Stimulated activated naive CD8-positive, alpha-beta T cell treated with anti-CD3 and anti-CD28 coated beads, Interleukin-15, Interleukin-2, amounts not matched to agents 100 U/mL and 50 U/mL, for 24 hours (primary cell): ENCODE measurements around the gene TNFAIP2.

Experiments
- ATAC-seq: fragments of 150-1000 bp; cut with Tn5 transposase; one replicate; pipeline ENCODE4 v1.10.0; 2021
- DNase-seq: peaks from one replicate; pipeline ENCODE4 v3.0.0; 2021

The TNFAIP2 gene

DNA sequence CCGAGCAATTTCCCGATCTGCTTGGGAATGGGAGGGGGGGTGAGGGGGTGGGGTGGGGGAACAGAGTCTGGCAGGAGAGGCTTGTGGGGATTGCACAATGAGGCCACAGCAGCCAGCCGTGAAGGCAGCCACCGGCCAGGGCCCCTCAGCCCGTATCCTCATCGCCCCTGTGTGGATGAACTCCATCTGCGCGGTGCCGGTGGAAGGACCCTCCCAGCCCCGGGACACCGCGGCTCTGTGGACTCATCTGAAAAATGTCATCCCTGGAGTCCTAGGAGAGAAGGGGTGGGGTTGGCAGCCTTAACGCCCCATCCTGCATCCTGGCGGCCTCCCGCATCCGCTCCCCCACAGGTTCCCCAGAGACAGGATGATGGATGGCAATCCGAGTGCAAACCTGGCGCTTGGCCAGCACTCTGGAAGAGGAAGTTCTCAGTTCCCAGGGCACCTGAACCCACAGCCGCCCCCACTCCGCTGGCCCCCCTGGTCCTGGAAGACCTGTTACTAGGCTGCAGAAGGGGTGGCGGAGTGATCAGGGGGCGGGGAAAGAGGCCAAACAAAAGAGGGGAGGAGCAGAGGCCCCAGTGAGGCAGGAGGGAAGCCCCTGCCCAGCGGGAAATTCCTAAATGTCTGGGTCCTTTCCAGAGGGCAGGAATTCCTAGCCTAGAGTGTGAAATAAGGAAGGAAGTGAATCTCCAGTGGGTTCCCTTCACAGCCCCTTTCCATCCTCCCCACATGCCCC lies 1.2 kb upstream of the TNFAIP2 start:
- DNase-seq = peak; percentile 21
- ATAC-seq = no peak

DNA sequence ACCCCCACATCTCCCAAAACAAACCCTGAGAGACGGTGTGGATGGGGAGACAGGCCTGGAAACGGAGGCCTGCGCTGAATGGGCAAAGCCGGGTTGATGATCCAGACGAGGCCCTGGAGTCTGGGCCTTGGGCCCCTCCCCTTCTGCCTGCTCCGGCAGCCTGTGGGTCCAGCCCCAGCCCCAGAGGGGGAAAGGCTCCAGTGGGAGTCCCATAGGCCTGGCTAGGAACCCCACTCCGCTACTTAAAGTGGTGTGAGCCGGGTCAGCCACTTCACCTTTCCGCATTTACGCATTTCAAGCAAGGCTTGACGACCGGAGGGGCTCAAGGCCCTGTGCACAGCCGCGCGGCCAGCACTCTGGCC lies 695 bp upstream of the TNFAIP2 start:
- DNase-seq = no peak
- no peak for ATAC-seq

DNA sequence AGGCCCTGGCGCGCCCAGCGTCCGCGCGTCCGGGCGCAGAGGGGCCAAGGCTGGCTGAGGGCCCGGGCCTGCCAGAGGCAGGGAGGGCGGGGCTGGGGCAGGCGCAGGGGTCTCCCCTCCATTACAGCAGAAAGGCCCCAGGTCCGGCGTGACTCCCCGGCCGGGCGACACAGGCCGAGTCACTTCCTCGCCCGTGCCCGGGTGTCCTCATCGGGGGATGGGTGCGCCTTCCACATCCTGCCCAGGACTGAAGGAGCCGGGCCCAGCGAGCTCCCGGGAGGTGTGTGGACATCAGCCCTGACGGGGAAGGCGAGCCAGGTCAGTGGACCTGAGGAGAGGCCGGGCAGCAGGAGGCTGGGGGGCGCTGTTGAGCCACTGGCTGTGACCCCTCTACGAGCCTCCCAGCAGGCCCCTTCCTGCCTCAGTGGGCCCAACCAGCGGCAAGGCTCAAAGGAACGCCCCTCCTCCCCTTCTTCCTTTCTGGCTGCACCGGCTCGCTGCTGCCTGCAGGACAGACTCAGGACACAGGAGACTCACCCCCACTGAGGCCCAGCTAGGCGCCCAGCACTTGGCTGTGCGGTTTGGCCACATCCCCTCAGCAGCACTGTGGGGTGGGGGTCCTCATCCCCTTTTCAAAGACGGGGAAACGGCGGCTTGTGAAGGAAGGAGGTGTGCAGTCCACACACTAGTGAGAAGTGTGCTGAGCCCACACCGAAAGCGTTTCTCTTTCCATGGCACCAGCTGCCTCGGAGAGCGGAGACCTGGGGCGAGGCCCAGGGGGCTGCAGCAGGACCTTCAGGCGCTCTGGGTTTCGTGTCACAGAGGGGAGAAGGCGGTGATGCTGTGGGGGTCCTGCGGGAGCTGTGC lies 606 bp downstream of the TNFAIP2 start:
- peak; percentile 18 for DNase-seq
- ATAC-seq = no peak

DNA sequence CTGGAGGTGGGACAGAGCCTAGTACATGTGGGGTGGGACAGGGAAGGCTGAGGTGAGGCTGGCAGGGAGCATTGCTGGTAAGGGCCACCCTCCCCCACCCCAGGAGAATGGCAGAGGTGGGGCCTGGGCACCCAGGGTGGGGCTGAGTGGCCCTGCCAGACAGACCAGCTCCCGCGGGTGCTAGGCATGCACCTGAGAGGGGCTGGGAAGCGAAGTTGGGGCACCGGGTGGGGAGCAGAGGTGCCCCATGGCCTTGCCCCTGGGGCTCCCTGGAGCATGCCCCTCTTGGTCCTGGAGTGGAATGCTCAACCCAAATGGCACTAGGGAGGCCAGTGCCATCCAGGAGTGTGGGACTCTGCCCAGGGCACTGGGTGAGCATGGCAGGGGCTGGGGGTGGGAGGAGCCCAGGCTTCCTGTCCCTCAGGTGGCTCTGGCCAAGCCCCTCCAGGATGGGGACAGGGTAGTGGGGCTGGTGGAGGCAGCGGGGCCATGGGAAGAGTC lies 1.3 kb downstream of the TNFAIP2 start:
- no peak for DNase-seq
- no peak for ATAC-seq

DNA sequence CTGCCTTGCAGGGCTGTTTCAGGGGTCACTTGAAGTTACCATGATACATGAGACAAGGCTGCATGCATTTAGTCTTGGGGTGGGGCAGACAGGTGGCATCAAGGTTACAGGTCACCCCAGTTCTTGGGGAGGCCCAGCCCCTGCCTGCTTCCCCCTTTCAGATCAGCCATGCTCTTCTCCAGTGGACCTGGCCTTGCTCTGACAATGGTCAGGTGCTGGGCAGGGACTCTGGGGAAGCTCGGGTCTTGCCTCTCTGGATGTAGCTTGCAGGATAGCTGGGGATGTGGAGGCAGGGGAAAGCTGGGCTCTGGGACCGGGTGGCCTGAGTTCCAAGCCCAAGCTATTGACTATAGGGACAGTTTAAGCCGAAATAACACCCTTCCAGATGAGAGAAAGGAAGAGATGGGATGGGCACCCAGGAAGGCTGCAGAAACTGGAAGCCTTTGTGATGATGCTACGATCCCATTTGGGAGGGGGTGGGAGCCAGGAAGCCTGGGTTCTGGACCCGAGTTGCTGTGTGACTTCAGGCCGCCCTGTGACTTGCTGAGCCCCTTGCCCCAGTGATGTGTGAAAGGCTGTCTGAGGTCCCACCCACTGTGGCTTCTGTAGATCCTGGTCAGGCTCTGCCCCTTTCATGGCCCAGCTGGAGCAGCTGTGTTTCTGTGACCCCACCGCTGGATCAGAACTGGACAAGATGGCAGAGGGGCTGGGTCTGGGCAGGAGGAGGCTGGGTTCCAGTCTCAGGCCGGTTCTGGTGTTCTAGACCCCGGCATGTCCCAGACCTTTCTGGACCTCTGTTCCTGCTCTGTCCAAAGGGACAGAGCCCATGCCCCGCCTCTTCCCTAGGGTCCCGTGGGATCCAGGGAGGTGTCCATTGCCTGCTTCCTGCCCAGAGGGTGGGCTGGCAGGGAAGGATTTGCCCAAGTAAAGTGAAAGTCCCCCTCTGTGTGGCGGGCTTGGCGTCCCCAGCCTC lies 2.1 kb downstream of the TNFAIP2 start:
- no peak for DNase-seq
- ATAC-seq = no peak

DNA sequence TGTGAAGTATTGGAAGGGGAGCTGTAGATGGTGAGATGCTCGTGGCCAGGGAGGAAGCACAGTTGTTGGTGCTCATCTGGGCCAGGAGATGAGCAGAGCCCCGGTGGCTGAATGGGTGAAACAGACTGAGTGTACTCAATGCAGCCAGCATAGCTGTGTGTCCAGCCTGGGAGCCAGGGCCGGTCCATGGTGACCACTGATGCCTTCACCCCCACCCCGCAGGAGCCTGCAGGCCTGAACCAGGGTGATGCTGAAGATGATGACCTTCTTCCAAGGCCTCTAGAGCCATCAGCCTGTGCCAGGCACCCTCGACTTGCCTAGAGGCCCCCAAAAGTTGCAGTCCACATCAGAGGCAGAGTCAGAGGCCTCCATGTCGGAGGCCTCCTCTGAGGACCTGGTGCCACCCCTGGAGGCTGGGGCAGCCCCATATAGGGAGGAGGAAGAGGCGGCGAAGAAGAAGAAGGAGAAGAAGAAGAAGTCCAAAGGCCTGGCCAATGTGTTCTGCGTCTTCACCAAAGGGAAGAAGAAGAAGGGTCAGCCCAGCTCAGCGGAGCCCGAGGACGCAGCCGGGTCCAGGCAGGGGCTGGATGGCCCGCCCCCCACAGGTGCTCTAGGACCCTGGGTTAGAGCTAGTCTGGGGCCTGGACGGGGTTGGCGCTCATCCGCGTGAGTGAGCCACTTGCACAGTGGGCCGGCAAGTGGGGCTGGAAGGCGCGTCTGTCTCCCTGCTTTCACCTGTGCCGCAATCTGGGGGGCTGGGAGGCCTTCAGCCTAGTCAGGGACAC lies 3.0 kb downstream of the TNFAIP2 start:
- no peak for ATAC-seq
- DNase-seq = no peak

DNA sequence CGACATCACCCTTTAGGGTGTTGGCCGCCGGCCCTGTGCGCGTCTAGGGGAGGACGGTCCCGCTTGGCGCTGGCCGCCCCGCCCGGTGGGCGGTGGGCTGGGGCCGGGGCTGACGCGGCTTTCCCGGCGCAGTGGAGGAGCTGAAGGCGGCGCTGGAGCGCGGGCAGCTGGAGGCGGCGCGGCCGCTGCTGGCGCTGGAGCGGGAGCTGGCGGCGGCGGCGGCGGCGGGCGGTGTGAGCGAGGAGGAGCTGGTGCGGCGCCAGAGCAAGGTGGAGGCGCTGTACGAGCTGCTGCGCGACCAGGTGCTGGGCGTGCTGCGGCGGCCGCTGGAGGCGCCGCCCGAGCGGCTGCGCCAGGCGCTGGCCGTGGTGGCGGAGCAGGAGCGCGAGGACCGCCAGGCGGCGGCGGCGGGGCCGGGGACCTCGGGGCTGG lies 3.6 kb downstream of the TNFAIP2 start:
- ATAC-seq (no peak), DNase-seq (no peak)

DNA sequence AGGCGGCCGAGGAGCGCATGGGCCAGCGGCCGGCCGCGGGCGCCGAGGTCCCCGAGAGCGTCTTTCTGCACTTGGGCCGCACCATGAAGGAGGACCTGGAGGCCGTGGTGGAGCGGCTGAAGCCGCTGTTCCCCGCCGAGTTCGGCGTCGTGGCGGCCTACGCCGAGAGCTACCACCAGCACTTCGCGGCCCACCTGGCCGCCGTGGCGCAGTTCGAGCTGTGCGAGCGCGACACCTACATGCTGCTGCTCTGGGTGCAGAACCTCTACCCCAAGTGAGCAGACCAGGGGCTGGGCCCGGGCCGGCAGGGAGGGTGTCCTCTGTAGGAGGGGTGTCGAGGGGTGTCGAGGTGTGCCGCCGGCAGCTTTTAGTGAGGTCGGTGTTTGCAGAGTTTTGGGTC lies 4.1 kb downstream of the TNFAIP2 start:
- no peak for ATAC-seq

DNA sequence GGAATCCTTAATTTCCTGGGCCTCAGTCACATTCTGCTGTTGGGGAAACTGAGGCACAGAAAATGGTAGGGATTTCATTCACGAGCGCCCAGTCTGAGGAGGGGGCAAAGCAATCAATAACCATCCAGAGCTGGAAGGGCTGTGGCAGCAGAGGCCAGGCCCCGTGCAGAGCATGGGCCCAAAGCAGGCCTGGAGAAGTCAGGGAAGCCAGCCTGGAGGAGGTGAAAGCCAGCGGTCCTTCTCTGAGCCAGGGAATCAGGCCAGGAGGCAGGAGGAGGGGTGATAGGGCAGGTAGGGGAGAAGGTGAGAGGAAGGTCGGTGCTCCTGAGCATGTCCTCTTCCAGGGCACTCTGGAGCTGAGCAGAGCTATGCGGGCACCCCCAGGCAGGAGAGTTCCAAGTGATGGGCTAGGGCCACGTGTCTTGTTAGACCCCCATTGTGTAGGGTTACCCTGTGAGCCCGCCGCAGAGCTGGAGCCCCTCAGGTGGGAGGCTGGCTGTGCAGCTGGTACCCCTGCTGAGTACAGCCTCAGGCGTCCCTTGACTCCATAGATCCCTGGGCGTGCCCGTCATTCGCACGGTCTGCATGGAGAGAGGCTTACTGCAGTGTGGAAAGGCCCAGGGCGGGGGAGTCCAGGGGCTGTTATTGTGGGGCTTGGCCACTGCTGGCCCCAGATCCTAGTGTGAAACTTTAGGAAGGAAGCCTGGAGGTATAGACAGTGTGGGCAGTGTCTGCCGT lies 4.8 kb downstream of the TNFAIP2 start:
- DNase-seq = no peak
- no peak for ATAC-seq

More for the DNA sequence above, 4.1 kb downstream of the TNFAIP2 start:
- DNase-seq = no peak

DNA sequence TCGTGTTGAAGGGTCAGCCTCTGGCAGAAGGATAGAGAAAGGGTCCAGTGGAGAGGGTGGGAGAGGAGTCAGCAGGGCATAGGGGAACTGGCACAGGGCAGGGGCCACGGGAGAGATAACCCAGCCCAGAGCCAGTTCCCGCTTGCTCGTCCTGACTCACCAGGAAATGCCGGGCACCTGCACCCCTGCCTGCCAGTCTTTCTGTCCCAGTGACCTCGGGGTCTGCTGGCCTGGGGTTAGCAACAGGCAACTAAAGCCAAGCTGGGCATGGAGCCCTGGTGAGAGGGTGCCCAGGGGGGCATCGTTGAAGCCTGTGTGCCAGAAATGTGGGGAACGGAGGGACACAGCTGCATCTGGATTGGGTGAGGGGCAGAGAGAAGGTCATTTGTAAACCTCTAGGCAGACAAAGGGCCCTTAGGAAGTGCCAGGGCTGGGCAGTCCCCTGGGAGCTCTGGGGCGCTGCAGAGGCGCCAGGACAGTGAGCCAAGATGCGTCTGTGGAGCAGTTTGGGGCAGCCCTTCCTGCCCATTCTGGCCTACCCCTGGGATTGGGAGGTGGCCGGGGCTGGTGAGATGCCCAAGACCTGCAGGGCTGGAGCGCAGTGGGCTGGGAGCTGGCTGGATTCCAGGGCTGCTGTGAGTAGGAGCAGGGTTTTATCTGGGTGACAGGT lies 5.5 kb downstream of the TNFAIP2 start:
- DNase-seq (no peak), ATAC-seq (no peak)

DNA sequence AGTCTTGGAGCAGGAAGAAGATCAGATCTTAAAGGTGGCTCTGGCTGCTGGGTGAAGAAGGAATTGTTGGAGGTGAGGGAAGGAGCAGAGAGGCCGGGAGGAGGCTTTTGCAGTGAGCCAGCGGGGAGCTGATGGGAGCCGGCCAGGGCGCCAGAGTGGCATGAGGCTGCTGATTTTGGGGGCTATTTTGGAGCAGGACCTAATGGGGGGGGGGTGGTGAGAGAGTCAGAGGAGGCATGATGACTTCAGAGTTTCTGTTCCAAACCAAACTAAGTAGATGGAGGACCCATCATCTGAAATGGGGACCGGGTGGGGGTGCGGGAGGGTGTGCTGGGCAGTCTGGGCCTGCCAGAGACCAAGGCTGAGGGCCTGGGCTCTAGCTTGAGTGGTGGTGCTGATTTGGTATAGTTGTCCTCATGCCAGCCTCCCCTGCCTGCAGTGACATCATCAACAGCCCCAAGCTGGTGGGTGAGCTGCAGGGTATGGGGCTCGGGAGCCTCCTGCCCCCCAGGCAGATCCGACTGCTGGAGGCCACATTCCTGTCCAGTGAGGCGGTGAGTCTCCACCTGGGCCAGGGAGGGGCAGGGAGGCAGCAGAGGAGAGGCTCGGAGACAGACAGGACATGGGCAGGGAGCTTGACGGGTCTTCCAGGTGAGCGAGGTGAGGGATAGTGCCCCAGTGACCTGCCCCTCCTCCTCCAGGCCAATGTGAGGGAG lies 6.2 kb downstream of the TNFAIP2 start:
- no peak for ATAC-seq
- no peak for DNase-seq

DNA sequence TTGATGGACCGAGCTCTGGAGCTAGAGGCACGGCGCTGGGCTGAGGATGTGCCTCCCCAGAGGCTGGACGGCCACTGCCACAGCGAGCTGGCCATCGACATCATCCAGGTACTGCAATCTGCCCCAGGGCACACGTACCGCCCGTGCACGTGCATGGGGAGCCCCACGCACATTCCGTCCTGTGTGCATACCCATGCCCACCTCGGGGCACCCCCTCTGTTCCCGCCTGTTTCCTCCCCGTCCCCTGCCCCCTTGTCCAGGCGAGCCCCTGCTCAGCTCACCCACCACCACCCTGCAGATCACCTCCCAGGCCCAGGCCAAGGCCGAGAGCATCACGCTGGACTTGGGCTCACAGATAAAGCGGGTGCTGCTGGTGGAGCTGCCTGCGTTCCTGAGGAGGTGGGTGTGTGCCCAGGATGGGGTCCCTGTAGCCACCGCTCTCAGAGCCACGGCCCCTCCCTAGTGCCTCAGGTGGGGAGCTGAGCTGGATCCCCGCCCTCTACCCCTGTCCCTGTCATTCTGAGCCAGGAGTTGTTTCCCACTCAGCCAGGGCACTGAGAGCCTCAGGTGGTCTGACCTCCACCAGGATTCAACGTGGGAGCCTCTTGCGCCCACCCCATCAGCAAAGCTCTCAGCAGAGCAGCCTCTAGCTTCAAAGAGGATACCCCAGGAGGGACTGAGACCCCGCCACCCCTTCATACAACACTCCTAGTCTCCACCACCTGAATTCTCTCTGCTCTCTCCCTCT lies 6.9 kb downstream of the TNFAIP2 start:
- ATAC-seq = no peak
- DNase-seq = no peak

DNA sequence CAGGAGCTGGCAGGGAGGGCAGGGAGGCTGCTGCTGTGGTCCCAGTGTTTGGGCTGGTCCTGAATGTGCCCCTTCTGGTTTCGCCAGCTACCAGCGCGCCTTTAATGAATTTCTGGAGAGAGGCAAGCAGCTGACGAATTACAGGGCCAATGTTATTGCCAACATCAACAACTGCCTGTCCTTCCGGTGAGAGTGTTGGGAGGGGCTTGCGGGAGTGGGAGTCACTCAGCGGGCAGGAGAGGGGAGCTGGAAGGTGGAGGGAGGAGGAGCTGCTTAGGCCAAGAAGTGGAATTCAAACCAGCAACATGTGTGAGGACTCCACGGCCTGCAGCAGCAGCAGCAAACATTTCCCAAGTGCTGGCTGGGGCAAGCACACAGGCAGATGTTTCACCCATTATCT lies 7.7 kb downstream of the TNFAIP2 start:
- DNase-seq (no peak), ATAC-seq (no peak)

DNA sequence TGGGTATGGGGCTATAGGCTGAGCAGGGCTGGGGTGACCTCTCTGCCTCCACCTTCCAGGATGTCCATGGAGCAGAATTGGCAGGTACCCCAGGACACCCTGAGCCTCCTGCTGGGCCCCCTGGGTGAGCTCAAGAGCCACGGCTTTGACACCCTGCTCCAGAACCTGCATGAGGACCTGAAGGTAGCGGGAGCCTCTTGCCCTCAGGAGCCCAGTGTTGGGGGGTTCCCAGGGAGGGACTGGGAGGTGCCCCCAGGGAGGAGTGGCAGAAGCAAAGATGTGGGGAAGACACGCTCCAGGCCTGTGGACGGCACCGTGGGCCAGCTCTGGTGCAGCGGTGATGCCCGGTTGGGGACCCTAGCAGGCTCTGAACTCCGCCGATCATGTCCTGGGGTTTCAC lies 8.3 kb downstream of the TNFAIP2 start:
- DNase-seq = no peak
- no peak for ATAC-seq

DNA sequence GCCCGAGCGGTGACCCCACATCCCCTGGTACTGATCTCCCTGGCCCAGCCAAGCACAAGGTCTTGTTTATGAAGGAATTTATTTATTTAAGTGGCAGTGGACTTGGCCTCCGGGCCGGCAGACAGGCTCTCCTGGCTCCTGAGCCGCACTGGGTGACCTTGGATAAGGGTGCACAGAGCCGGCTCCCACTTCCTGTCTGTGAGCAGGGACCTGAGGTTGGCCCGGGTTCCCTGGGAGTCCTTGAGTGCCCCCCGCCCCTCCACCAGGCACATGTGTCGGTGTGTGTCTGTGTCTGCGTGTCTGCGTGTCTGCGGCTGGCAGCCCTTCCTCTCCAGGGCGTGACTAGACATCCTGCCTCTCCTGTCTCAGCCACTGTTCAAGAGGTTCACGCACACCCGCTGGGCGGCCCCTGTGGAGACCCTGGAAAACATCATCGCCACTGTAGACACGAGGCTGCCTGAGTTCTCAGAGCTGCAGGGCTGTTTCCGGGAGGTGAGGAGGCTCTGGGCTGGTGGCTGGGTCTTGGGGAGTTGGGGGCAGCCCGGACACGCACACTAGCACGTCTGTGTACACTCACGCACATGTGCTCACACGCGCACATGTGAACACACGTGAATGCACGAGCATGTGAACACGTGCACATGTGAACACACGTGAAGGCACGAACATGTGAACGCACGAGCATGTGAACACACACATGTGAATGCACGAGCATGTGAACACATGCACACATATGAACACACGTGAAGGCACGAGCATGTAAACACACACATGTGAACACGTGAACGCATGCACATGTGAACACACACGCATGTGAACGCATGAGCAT lies 9.3 kb downstream of the TNFAIP2 start:
- ATAC-seq (no peak), DNase-seq (no peak)

DNA sequence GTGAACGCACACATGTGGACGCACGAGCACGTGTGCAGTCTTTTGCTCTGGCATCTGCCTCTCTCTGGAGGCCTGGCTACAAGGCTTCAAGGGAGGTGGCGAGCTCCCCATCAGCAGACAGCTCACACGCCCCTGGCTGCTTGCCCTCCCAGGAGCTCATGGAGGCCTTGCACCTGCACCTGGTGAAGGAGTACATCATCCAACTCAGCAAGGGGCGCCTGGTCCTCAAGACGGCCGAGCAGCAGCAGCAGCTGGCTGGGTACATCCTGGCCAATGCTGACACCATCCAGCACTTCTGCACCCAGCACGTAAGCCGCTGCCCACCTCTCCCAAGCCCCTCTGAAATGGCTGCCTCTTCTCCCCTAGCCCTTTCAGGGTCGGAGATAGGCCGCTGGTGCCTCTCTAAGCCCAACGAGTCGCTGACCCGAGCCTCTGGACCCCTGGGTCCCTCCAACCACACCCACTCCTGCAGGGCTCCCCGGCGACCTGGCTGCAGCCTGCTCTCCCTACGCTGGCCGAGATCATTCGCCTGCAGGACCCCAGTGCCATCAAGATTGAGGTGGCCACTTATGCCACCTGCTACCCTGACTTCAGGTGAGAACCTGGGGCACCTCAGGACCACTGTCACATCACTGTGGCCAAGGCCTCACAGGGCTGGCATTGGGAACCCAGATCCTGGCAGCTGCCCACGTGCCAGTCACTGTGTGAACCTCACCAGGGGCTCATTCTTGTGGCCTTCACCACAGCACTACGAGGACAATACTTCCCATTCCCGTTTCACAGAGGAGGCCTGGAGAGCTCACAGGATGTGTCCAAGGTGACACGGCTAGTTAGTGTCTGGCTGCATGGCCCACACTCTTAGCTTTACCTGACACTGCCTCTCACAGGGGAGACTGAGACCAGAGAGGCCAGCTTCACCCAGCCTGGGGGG lies 10.2 kb downstream of the TNFAIP2 start:
- DNase-seq = no peak
- ATAC-seq = no peak

DNA sequence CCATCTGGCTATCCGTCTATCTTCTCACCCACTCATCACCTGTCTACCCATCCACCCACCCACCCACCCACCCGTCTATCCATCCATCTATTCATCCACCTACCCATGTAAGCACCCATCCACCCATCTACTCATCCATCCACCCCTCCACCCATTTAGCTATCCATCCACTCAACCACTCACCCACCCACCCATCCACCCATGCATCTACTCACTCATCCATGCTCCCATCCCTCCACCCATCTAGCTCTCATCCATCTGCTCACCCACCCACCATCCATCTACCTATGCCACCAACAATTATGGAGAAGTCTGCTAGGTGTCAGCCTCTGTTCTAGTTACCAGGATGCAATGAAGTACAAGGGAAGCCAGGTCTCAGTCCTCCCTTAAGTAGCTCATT lies 11.1 kb downstream of the TNFAIP2 start:
- no peak for DNase-seq
- ATAC-seq = no peak
